ENCODE measurements around the gene C3.

Gene C3

GRCh38 chr19:6679139-6679538 lies 41.3 kb downstream of the C3 start:
- no peak overlapping the region for H3K27ac ChIP-seq (ENCODE audit: low read length)
- no peaks in the 10 kb centered on the region for H3K36me3 ChIP-seq (replicated peaks; ENCODE audit: low read depth, low read length)
- H3K9ac ChIP-seq (ENCODE audit: low read length), result no peak overlapping the region
- H3K4me1 ChIP-seq (ENCODE audit: low read length), result peaks cover 16% of the 10 kb centered on the region
- H3K27me3 ChIP-seq (ENCODE audit: low read depth, low read length), result peaks cover 38% of the 10 kb centered on the region
- H3K4me3 ChIP-seq (ENCODE audit: low read length), result no peak overlapping the region
- H3K79me2 ChIP-seq (ENCODE audit: low read length), result no peaks in the 10 kb centered on the region
- H4K20me1 ChIP-seq (ENCODE audit: insufficient read depth, low read length), result no peaks in the 10 kb centered on the region
- no peaks in the 10 kb centered on the region for H3K9me3 ChIP-seq (ENCODE audit: insufficient read depth, low read length)
- H2AFZ ChIP-seq (ENCODE audit: low read depth, low read length), result no peak overlapping the region
- no peak overlapping the region for H3K4me2 ChIP-seq (ENCODE audit: low read length)
- TF ChIP-seq EZH2phosphoT487 (IDR thresholded peaks at IDR 0.05; ENCODE audit: low read depth) (no peak), CTCF (IDR thresholded peaks at IDR 0.05; ENCODE audit: low read depth, low read length) (no peak)

GRCh38 chr19:6678690-6679109 lies 41.8 kb downstream of the C3 start:
- Histone ChIP-seq H3K4me1 (ENCODE audit: low read length) (peaks cover 18% of the 10 kb centered on the region), H3K27me3 (ENCODE audit: low read depth, low read length) (peaks cover 38% of the 10 kb centered on the region), H3K9me3 (ENCODE audit: insufficient read depth, low read length) (no peaks in the 10 kb centered on the region), H3K4me3 (ENCODE audit: low read length) (no peak overlapping the region), H3K9ac (ENCODE audit: low read length) (no peak overlapping the region), H3K4me2 (ENCODE audit: low read length) (no peak overlapping the region), H3K27ac (ENCODE audit: low read length) (no peak overlapping the region), H2AFZ (ENCODE audit: low read depth, low read length) (no peak overlapping the region), H3K36me3 (replicated peaks; ENCODE audit: low read depth, low read length) (no peaks in the 10 kb centered on the region), H4K20me1 (ENCODE audit: insufficient read depth, low read length) (no peaks in the 10 kb centered on the region), H3K79me2 (ENCODE audit: low read length) (no peaks in the 10 kb centered on the region)
- TF ChIP-seq EZH2phosphoT487 (IDR thresholded peaks at IDR 0.05; ENCODE audit: low read depth) (no peak), CTCF (IDR thresholded peaks at IDR 0.05; ENCODE audit: low read depth, low read length) (no peak)

DNA sequence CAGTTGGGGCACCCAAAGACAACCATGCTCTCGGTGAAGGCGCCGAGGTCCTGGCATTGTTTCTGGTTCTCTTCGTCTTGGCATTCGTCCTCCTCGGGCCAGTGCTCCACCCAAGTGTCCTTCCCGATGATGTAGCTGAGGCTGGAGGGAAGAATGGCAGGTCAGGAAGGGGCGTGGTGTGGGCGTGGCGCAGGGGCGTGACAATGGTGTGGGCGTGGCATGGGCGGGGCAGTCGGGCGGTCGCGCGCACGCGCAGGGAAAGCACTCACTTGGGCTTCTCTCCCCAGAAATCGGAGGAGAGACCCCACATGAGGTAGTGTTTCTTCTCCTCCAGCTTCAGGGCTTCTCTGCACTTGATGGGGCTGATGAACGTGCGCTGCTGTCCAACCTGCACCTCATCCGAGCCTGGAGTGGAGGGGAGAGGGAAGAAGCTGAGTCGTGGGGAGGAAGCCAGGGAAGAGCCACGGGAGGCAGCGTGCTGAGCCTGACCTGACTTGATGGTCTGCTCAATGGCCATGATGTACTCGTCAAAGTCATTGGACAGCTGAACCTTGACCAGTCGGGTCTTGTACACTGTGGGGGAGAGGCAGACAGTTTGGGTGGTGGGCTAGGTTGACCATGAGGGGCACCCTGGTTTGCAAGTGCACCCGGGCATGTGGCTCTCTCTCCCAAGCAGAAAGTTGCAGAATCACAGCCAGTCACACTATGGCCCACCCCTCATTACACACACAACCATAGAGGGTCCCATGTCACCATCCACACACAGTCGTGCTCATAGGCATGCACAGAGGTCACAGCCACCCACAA lies 42.4 kb downstream of the C3 start:
- H3K36me3 ChIP-seq (replicated peaks; ENCODE audit: low read depth, low read length), result no peaks in the 10 kb centered on the region

GRCh38 chr19:6677495-6677882 lies 43.0 kb downstream of the C3 start:
- Histone ChIP-seq H3K27ac (ENCODE audit: low read length) (no peak overlapping the region), H4K20me1 (ENCODE audit: insufficient read depth, low read length) (no peaks in the 10 kb centered on the region), H2AFZ (ENCODE audit: low read depth, low read length) (no peak overlapping the region), H3K79me2 (ENCODE audit: low read length) (no peaks in the 10 kb centered on the region), H3K4me2 (ENCODE audit: low read length) (no peak overlapping the region), H3K9me3 (ENCODE audit: insufficient read depth, low read length) (no peaks in the 10 kb centered on the region), H3K36me3 (replicated peaks; ENCODE audit: low read depth, low read length) (no peaks in the 10 kb centered on the region), H3K4me1 (ENCODE audit: low read length) (peaks cover 18% of the 10 kb centered on the region), H3K4me3 (ENCODE audit: low read length) (no peak overlapping the region), H3K27me3 (ENCODE audit: low read depth, low read length) (peaks cover 34% of the 10 kb centered on the region), H3K9ac (ENCODE audit: low read length) (no peak overlapping the region)
- TF ChIP-seq CTCF (IDR thresholded peaks at IDR 0.05; ENCODE audit: low read depth, low read length) (no peak), EZH2phosphoT487 (IDR thresholded peaks at IDR 0.05; ENCODE audit: low read depth) (no peak)

More for the DNA sequence above, 42.4 kb downstream of the C3 start:
- Histone ChIP-seq H3K79me2 (ENCODE audit: low read length) (no peaks in the 10 kb centered on the region), H3K9me3 (ENCODE audit: insufficient read depth, low read length) (no peaks in the 10 kb centered on the region), H3K9ac (ENCODE audit: low read length) (no peak overlapping the region), H3K27me3 (ENCODE audit: low read depth, low read length) (peaks cover 37% of the 10 kb centered on the region), H3K4me1 (ENCODE audit: low read length) (peaks cover 18% of the 10 kb centered on the region), H3K4me2 (ENCODE audit: low read length) (no peak overlapping the region), H3K27ac (ENCODE audit: low read length) (no peak overlapping the region), H2AFZ (ENCODE audit: low read depth, low read length) (no peak overlapping the region), H3K4me3 (ENCODE audit: low read length) (no peak overlapping the region), H4K20me1 (ENCODE audit: insufficient read depth, low read length) (no peaks in the 10 kb centered on the region)
- TF ChIP-seq CTCF (IDR thresholded peaks at IDR 0.05; ENCODE audit: low read depth, low read length) (no peak), EZH2phosphoT487 (IDR thresholded peaks at IDR 0.05; ENCODE audit: low read depth) (no peak)
